Measurements from ENCODE around the gene HSD11B1L. TPM values are rescaled to one million over a fixed set of nuclear protein-coding genes. Genes with fewer than 3 reads are reported as not detected.
A peak's percentile ranks its signal among the peaks of the same experiment; 100 is the strongest.

Gene HSD11B1L
- total RNA-seq, result 10 to 100 TPM in 1 of 2 donors, 1 to 10 TPM in 1; 7.7 to 12.7 TPM
- 31.0 TPM for polyA plus RNA-seq (2013, experiment 1 of 2)
- 29.1 TPM for polyA plus RNA-seq (2013, experiment 2 of 2)
- long read RNA-seq, experiment 1, partial matches to known transcripts, result 2 of 8 reads
- long read RNA-seq, experiment 1, other reads (novel, unspliced or antisense), result 1 of 8 reads
- long read RNA-seq, experiment 2, transcript HSD11B1L-201 (6 exons, 1,457 nt), result major isoform, 6 of 23 reads
- long read RNA-seq, experiment 2, partial matches to known transcripts, result 4 of 23 reads
- long read RNA-seq, experiment 2, other reads (novel, unspliced or antisense), result 7 of 23 reads
- long read RNA-seq, experiment 3, partial matches to known transcripts, result 3 of 20 reads
- long read RNA-seq, experiment 3, other reads (novel, unspliced or antisense), result 6 of 20 reads
- long read RNA-seq, experiment 4, partial matches to known transcripts, result 1 of 4 reads
- long read RNA-seq, experiment 4, other reads (novel, unspliced or antisense), result 2 of 4 reads

GRCh38 chr19:5680437-5681368, at the start of gene HSD11B1L, which contains the start of gene MICOS13:
HSD11B1L (plus strand) TSS chr19:5681027; CDS start chr19:5684833, 3,806 bp downstream.
MICOS13 (minus strand) TSS chr19:5680516; CDS start chr19:5680486, 30 bp downstream.
- Mint-ChIP-seq H3K4me3 (peak within 1 kb of the TSS; percentile 95), H3K27ac (peak within 1 kb of the TSS; percentile 98), H3K9me3 (no peaks in the 10 kb centered on the region), H3K4me1 (peaks cover 8% of the 10 kb centered on the region), H3K36me3 (ENCODE audit: low read depth) (no peaks in the 10 kb centered on the region), H3K27me3 (ENCODE audit: insufficient read depth) (peaks cover 10% of the 10 kb centered on the region)
- peak; percentile 99 for DNase-seq
- peaks cover 6% of the 10 kb centered on the region for H3K36me3 ChIP-seq (ENCODE audit: control insufficient read depth, insufficient read depth, low read length)
- peak within 1 kb of the TSS; percentile 93 for H3K4me3 ChIP-seq (ENCODE audit: low read length)
- no peak for TF ChIP-seq CTCF (conservative IDR thresholded peaks at IDR 0.05)
- no peaks in the 10 kb centered on the region for H3K4me1 ChIP-seq (ENCODE audit: control insufficient read depth, insufficient read depth, low read length)
- 2 to 6% methylated on average over 38 to 94 of the region's 94 CpGs for WGBS, 2 experiments (ENCODE audit: insufficient coverage in 1 of 2, insufficient read length in 1 of 2)
- peak within 1 kb of the TSS; percentile 88 for H3K27ac ChIP-seq (ENCODE audit: low read depth, low read length)
- peak within 1 kb of the TSS; percentile 80 for H3K9ac ChIP-seq (ENCODE audit: extremely low read depth, low read length, poor library complexity, severe bottlenecking)
- no peaks in the 10 kb centered on the region for H3K27me3 ChIP-seq (ENCODE audit: control insufficient read depth, insufficient read depth, low read length, poor library complexity, severe bottlenecking)
- H3K9me3 ChIP-seq (ENCODE audit: control insufficient read depth, low read length), result no peaks in the 10 kb centered on the region

- 97 to 98% methylated on average over 8 to 9 of the region's 9 CpGs for WGBS, 2 experiments (ENCODE audit: insufficient coverage in 1 of 2, insufficient read length in 1 of 2)
- H3K27ac ChIP-seq (ENCODE audit: low read depth, low read length), result no peak overlapping the region
- H3K9me3 Mint-ChIP-seq, result no peaks in the 10 kb centered on the region
- no peak overlapping the region for H3K9ac ChIP-seq (ENCODE audit: extremely low read depth, low read length, poor library complexity, severe bottlenecking)
- peaks cover 69% of the 10 kb centered on the region for H3K36me3 ChIP-seq (ENCODE audit: control insufficient read depth, insufficient read depth, low read length)
- H3K36me3 Mint-ChIP-seq (ENCODE audit: low read depth), result peaks cover 67% of the 10 kb centered on the region
- no peaks in the 10 kb centered on the region for H3K9me3 ChIP-seq (ENCODE audit: control insufficient read depth, low read length)
- H3K4me1 ChIP-seq (ENCODE audit: control insufficient read depth, insufficient read depth, low read length), result no peaks in the 10 kb centered on the region
- H3K4me3 Mint-ChIP-seq, result no peak overlapping the region
- peaks cover 4% of the 10 kb centered on the region for H3K4me1 Mint-ChIP-seq
- no peak for DNase-seq
- TF ChIP-seq CTCF (conservative IDR thresholded peaks at IDR 0.05), result no peak
- no peaks in the 10 kb centered on the region for H3K27me3 Mint-ChIP-seq (ENCODE audit: insufficient read depth)
- no peak overlapping the region for H3K27ac Mint-ChIP-seq
- no peaks in the 10 kb centered on the region for H3K27me3 ChIP-seq (ENCODE audit: control insufficient read depth, insufficient read depth, low read length, poor library complexity, severe bottlenecking)
- H3K4me3 ChIP-seq (ENCODE audit: low read length), result no peak overlapping the region
These were observed 49.1 kb upstream of the HSD11B1L start for GRCh38 chr19:5631567-5632240.

GRCh38 chr19:5632241-5632612, 48.6 kb upstream of the HSD11B1L start:
- Mint-ChIP-seq H3K9me3 (no peaks in the 10 kb centered on the region), H3K27ac (no peak overlapping the region), H3K4me3 (no peak overlapping the region), H3K4me1 (peaks cover 4% of the 10 kb centered on the region), H3K27me3 (ENCODE audit: insufficient read depth) (no peaks in the 10 kb centered on the region), H3K36me3 (ENCODE audit: low read depth) (peaks cover 63% of the 10 kb centered on the region)
- peaks cover 64% of the 10 kb centered on the region for H3K36me3 ChIP-seq (ENCODE audit: control insufficient read depth, insufficient read depth, low read length)
- no peak overlapping the region for H3K9ac ChIP-seq (ENCODE audit: extremely low read depth, low read length, poor library complexity, severe bottlenecking)
- no peak for DNase-seq
- TF ChIP-seq CTCF (conservative IDR thresholded peaks at IDR 0.05), result no peak
- WGBS, 2 experiments (ENCODE audit: insufficient coverage in 1 of 2, insufficient read length in 1 of 2), result 93 to 95% methylated on average over 3 to 4 of the region's 4 CpGs
- no peak overlapping the region for H3K4me3 ChIP-seq (ENCODE audit: low read length)
- H3K9me3 ChIP-seq (ENCODE audit: control insufficient read depth, low read length), result no peaks in the 10 kb centered on the region
- H3K4me1 ChIP-seq (ENCODE audit: control insufficient read depth, insufficient read depth, low read length), result no peaks in the 10 kb centered on the region
- H3K27me3 ChIP-seq (ENCODE audit: control insufficient read depth, insufficient read depth, low read length, poor library complexity, severe bottlenecking), result no peaks in the 10 kb centered on the region
- H3K27ac ChIP-seq (ENCODE audit: low read depth, low read length), result no peak overlapping the region

Measured in endodermal cell (in vitro differentiated cells).